HG03039 (cell line): ENCODE data around the gene SLC37A2.
A peak's percentile ranks its signal among the peaks of the same experiment; 100 is the strongest.

Experiments
- ATAC-seq: cut with Tn5 transposase; IDR thresholded peaks from one replicate; pipeline ENCODE4 v1.9.1; 2021; ENCODE audit warnings: mild to moderate bottlenecking, moderate library complexity; ENCODE audit not compliant: unreplicated experiment

SLC37A2 gene

DNA sequence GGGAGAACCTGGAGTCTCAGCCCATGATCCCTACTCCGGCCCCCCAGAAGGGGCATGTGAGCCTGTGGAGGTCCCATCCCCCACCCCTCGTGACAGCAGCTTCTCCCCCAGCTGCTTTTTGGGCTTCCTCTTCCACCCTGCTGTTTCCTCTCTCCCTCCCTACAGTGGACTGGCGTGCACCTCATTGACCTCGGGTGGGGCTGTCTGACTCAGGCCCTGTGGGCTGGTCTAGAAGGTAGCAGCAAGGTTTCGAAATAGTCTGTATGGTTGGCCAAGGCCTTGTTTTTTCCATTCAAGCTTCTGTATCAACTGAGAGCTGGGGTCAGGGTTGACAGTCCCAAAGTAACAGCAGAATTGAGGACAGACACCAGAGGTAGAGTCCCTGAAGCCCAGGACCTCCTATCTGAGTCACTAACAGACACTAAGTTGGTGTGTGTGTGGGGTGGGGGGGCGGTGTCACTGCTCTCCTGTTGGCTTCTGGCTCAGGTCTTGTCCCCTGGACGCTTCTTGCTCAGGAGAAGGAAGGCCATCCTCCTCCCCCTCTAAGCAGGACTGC is 7.7 kb downstream of the SLC37A2 start:
- ATAC-seq = peak; percentile 64

DNA sequence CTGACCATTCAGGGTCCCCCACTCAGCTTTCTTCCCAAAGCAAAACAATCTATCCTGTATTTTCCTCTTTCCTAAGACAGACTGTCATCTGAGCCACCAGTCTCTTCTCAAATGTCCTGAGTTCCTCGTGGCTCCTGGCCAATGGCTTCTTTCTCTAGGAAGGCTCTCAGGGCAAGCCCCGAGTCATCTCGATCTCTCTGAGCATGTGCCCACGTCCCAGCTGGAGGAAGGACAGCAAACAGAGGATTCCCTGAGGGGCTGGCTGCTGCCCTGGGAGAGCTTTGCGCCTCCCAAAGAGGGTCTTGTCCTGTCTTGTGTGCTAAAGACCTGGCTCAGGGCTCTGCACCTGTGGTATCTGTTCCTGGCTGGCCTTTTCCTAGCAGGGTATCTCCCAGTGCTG is 8.3 kb downstream of the SLC37A2 start:
- ATAC-seq = no peak

DNA sequence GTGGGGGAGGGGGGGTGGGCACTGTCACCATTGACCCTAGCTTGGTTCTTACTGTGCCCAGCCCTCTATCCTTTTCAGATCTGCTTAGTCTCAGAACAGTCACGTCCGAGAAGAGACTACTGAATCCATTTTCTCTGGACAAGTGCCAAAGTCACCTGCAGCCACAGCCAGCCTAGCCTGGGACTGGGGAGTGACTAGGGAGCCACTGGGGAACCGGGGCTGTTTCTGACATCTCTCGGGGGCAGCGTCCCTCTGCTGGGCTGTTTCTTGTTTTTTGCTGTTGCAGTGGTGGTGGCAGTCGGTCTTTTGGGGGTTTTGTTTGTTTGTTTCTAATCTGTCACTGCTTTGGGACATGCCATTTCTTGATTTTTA is 8.7 kb downstream of the SLC37A2 start:
- no peak for ATAC-seq

DNA sequence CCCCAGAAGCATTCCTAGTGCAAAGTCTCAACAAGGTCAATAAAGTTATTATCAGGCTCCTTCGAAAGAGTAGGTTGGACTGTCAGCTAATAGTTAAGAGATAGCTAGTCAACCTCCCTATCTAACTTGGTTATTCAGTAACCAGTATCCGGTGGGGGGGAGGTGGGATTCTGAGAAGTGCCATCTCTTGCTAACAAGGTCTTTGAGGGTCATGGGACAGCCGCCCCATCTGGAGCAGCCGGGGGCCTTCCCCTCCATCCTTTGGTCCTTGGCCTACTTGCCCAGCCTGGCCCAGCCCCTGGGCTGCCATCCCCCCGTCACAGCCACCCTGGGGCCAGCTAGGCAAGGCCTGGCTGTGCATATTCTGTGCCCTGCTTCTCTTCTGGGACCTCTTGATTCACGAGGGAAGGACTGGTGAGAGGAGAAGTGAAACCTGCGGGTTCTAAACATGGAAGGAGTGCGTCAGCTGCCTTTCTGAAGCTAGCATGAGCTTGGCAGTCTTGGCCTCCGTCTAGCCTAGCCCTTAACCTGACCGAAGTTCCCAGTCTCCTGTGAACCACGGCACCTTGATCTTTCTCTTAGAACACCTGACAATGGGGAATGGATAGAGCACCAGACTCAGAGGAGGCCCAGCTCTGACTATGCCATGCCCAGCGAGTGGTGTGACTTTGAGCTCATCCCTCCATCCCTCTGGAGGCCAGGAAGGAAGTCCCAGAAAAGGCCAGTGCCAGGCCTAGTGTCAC is 9.3 kb downstream of the SLC37A2 start:
- ATAC-seq = peak; percentile 80

DNA sequence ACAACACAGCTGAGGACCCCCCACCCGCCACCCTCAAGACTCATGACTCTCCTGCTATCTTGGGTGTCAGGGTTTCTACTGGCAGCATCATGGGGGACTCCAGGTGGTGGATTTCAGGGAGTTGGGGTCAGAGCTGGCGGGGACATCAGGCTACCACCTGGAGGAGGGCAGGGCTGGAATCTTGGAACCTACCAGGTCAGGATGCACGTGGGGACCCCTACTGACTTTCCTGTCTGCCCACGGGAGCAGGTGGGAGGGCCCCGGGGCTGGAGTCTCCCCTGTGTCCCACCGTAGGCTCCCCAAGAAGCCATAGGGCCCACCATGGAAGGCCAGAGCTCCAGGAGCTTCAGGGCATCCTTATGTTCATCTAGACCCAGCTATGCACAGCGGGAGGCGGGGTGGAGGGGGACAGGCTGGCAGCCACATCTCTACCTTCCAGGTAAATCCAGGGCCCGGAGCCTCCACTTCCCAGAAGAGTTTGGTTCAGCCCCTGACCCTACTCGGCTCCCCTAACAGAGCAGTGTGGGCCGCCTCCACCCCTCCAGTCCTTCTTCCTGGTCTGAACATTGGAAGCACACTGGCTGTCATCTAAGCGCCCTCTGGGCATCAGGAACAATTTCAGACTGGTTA is 10.0 kb downstream of the SLC37A2 start:
- ATAC-seq = no peak

DNA sequence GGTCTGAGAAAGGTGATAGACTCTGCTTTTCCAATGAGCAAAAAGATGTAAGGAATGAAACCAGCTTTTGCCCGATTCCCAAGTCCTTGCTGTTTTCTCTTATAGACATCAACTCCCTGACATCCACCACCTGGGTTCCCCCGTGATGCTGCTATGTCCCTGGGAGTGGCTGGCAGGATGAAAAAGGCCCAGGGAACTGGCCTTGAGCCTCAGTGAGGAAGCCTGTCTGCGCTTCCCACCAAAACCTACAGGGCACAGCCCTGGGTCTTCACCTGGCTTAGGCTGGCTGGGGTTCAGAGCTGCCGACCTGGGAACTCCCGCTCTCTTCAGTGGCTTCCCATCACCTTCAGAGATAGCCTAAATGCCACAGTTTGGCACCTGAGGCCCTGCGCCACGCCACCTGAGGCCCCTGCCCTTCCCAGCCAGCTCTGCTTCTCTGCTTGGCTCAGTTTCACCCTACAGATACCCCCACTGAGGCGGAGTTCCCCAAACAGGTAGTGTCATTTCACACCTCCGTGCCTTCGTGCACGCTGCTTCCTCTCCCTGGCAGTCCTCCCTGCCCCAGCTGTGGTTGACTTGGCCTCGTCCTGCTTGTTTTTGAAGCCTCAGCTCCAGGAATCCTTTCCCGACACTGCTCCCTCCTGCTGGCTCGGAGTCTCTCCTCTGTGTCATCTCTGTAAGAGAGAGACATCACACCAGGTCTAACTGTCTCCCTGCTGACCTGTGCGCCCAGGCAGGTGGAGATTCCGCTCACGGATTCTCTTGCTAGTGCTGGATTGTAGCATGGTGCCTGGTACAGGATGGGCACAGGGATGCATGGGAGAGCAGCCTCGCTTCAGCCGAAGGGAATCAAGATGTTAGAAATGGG is 10.7 kb downstream of the SLC37A2 start:
- ATAC-seq = no peak

DNA sequence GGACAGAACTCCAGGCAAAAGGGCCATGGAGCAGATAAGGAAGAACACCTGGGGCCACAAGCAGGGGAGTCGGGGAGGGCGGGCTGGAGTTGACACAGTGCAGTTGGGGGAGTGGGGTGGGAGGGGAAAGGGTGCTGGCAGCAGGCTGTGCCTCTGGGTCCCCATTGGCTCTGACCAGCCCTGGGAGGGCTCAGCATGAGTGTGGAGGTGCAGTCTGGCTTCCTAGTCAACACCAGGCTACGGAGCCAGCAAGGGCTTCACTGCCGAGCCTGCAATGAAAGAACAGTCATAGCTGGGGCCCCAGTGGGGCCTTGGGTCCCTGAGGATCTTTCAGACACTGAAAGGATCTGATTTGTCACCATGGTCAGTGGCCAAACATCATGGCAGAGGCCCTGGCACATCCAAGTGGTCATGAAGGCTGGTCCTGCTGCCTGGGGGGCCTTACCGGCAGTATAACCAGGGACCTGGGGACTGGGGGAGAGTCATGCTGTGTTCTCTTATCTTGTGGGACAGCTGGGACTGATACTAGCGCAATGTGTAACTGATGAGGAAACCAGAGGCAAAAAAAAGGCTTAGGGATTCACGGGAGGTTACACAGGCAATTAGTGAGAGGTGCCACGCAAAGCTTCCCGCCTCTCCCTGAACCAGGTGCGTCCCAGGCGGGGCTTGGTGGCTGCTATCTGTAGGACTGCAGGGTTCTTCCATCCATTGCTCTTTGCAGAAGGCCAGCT is 11.6 kb downstream of the SLC37A2 start:
- no peak for ATAC-seq

DNA sequence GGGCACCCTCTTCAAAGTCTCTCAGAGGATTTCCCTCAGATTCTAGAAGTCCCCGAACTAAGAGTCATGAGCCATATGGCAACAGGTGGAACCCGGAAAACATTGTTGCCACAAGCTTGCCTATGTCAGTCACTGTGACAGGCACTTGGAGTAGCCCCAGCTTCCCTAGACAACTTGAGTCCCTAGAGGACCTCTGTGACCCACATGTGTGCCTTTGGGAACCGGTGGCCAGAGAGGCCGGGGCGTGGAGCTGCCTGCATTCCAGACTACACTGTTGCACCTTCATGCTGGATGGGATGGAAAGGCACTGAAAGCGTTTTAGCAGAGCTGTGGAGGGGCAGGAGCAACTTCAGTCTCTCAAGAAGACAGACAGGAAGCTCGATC is 12.1 kb downstream of the SLC37A2 start:
- ATAC-seq = no peak

DNA sequence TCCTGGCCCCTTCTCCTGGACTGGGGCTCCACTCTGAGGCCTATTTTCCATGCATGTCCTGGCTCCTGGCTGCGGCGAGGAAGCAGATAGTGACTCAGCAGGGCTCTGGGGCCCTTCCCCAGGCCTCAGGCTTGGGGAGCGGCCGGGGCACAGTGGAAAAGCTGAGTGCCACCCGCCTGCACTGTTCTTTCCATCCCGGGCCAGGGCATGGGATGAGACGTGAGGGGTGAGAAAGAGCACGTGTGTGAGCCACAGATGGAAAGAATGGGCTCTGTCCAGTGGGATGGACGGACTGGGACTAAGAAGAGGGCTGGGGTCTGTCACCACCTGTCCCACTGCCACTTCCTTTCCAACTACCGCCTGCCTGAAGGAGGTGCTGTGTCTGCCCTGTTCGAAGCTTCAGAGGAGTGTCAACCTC is 12.8 kb downstream of the SLC37A2 start:
- ATAC-seq = no peak

DNA sequence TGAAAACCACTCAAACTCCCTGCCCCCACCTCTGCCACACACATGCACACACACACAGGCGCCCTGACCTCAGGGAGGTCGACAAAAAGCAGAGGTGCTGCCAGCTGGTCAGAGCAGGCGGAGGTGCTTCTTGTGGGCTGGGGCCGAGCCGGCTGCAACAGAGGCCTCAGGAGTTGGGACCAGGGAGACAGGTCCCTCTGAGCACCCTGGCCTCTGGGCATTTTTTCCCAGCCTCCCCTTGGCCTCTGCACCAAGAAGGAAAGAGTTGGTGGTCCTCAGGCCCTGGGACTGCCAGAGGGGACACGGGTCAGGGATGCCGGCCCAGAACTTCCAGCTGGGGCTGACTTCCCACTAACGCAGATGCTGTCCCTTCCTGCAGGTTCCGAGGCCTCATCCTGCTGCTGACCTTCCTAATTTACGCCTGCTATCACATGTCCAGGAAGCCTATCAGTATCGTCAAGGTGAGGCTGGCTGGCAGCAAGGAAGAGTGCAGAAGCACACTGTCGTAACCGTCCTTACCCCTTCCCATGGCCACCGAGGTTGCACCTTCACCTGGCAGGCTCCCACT is 13.4 kb downstream of the SLC37A2 start:
- no peak for ATAC-seq

DNA sequence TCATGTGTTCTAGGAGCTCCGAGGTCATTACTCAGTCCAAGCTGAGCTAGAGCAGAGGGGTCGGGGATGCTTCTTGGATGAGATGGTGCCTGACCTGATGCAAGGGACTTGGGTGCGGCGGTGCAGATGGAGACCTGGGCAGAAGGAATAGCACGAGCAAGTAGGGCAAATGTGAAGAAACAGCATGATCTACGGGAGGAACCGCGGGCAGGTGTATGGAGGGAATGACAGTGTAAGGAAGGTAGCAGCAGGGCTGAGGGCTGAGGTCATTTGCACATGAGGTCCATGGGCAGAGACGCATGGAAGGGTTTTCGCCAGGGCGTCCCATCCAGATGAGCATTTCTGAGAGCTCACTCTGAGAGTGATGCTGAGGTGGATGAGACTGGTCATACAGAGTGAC is 14.9 kb downstream of the SLC37A2 start:
- no peak for ATAC-seq

DNA sequence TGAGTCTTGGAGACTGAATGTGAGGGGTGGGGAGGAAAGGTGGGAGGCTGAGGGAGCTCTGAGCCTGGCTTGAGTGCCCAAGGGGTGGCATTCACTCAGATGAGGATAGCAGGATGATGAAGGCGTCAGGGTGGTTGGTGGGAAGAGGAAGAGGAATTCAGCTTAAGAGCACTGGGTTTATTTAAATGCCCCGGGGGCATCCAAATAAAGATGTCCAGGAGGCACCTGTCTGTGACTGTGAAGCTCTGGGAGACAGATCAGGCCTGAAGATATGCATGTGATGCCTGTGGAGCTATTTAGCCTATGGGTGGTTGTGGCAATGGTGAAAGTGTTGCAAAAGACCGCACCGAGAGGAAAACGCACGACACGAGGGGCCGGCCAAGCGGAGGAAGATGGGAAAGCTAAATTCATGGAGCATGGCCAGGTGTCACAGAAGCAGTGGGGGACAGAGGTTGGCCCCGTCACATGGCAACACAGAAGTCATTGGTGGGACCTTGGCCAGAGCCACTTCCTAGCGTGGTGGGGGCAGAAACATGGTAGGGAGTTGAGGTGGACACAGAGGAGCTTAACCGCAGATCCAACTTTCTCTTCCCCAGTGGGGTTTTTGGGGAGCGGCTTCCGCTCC is 15.5 kb downstream of the SLC37A2 start:
- no peak for ATAC-seq

DNA sequence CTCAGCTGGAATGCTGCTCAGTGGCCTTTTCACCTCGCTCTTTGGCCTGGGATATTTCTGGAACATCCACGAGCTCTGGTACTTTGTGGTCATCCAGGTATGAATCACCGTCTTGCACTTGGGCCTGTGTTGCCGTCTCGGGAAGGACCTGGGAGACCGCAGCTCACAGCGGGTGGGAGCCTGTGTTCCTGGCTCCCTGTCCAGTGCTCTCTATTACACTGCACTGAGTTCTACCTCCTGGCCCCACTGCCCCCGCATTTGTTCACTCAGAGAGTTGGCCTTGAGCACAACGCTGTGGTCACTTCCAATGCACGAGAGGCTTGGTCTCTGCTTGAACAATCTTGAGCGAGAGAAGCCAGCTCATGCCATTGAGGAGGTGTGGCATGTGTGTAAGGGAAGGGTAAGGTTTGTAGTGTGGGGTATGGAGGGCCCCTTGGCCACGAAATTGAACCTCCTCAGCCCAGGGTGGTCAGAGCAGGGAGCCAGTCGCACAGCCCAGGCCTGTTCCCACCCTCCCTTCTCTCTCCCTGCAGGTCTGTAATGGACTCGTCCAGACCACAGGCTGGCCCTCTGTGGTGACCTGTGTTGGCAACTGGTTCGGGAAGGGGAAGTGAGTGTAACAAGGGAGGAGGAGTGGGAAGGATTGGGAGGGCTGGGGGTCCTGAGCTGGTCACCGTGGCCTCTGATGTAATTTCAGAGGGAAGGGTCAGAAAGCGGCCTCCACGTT is 16.2 kb downstream of the SLC37A2 start:
- no peak for ATAC-seq

DNA sequence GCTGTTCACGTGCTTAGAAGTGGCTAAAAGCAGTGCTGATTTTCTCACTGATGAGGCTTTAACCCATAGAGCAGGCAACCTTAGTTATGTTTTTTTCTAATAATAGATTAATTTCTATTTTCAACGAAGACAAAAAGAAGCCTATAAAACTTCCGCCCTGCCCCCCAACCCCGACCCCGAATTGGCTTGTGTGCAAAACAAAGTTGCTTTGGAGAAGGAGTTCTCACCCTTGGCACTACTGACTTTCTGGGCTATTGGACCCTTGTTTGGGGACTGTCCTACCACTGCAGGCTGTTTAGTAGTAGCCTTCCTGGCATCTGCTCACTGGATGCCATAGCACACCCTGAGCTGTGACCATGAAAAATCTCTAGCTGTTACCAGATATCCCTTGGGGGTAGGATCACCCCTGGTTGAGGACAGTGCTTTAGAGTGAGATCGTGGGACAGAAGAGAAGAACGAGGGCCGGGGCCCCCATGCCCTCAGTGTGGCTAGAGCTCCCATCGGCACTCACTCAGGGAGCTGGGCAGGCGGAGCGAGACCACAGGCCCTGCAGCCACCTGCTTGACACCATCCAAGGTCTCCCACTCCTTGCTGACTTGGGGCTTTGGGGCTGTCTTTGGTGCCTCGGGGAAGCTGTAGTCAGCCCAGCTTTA is 16.9 kb downstream of the SLC37A2 start:
- ATAC-seq = no peak

DNA sequence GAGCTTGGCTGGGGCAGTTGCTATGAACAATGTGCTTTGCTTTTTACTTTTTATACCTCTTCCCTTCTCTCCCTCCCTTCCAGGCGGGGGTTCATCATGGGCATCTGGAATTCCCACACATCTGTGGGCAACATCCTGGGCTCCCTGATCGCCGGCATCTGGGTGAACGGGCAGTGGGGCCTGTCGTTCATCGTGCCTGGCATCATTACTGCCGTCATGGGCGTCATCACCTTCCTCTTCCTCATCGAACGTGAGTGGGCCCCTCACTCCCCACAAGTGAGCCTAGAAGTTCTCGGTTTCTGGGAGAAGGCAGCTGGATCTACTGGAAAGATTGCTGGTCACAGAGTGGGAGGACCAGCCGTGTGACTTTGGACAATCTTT is 17.4 kb downstream of the SLC37A2 start:
- no peak for ATAC-seq

DNA sequence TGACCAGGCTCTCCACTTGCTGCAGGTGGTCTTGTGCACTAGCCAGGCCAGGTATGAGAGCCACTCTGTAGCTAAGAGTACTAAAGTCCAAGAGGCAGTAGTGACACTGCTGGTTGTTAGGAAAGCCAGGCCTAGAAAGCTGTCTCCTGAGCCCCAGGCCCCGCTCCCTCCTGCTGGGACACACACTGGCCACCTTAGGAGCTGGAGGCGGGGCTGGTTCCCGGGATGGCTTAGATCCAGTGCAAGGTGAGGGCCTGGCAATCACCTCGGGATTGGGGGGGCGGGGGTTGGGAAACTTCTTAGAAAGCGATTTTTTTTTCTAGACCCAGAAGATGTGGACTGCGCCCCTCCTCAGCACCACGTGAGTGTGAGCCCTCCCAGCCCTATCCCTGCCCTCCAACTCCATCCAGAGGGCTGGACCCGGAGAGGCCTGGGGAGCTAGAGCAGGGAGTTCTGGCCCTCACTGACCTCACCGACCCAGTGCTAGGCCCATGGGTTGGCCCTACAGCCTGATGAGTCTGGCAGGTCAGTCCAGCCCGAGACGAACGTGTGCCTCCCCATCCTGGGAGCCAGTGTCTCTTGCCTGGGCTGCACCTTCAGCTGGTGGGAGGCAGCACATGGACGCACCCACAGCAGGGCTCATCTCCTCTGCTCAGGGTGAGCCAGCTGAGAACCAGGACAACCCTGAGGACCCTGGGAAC is 18.1 kb downstream of the SLC37A2 start:
- ATAC-seq = no peak

DNA sequence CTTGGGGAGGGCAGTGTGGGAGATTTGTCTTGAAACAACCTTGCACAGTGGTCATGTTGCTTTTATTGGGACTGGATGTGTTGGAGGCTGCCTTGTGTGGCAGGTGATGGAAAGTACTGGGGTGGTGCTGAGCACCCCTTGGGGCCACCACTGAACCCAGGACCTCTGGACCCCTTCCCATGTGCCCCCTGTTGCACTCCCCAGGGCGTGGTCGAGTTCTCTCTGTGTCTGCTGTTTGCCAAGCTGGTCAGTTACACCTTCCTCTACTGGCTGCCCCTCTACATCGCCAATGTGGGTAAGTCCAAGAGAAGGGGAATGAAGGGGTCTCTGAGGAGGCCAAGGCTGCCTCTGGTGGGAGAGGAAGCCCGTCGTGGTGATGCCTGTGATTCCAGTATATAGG is 18.9 kb downstream of the SLC37A2 start:
- ATAC-seq = no peak

DNA sequence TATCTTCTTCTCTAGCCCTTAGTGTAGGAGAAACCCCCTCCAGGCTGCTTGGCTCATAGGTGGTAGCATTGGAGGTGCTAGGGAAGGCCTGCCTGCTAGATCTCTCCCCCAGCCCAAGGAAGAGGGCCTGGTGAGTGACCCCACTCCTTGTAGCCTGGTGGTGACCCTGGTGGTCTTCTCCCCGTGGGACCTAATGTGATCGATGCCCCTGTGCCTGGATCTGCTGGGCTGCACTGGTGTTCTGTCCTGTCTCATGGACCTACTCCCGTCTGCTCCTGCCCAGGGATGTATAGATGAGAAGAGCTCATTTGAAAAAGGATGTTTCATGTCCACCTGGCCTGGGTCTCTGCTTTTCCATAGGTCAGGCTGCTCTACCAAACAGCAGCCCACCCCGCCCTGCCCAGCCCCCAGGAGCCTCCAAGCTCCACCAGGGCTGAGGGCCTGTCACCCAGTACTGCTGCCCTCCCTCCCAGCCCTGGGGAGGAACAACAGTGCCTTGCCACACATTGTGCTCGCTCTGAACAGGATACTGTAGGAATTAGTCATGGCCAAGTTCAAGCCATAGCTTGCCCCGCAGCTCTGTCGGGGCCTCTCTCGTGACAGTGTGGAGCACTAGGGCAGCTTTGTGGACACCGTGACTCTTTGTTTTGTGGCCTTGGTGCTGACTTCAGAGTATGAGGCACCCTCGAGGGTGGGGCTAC is 19.7 kb downstream of the SLC37A2 start:
- ATAC-seq = no peak
